CD14-positive monocyte (primary cell): ENCODE measurements around the gene IL4R. TPM values are rescaled to one million over a fixed set of nuclear protein-coding genes. Genes with fewer than 3 reads are reported as not detected.

ENCODE experiments used
- DNase-seq, 3 donors: peaks; one replicate each; pipeline ENCODE4 v3.0.0-alpha.2; 2011 to 2022
- H2AFZ ChIP-seq: 2 replicates; pipeline ENCODE4 v1.6.0; 2012; ENCODE audit warnings: mild to moderate bottlenecking, low read depth, low read length, inconsistent platforms; ENCODE audit not compliant: insufficient read depth, poor library complexity, severe bottlenecking
- H3K27ac ChIP-seq, 2 donors: 1 replicate in 1 of 2; 2 replicates in 1 of 2; pipeline ENCODE4 v1.5.1; 2012 to 2013; ENCODE audit warnings: low read length in 2 of 2, control low read depth in 1 of 2, inconsistent platforms in 1 of 2, low read depth in 1 of 2, mild to moderate bottlenecking in 1 of 2
- H3K27me3 ChIP-seq, 2 donors: one replicate each; pipeline versions ENCODE4 v1.6.0 to v1.6.1; 2011 to 2013; ENCODE audit warnings: low read length in 2 of 2; ENCODE audit not compliant: control insufficient read depth in 2 of 2, insufficient read depth in 2 of 2
- H3K36me3 ChIP-seq, 2 donors: replicated peaks in 1 of 2; 1 replicate in 1 of 2; 2 replicates in 1 of 2; pipeline versions ENCODE4 v1.5.1 to v1.6.1; 2012 to 2013; ENCODE audit warnings: low read length in 2 of 2, control low read depth in 1 of 2, inconsistent platforms in 1 of 2, mild to moderate bottlenecking in 1 of 2; ENCODE audit not compliant: insufficient read depth in 2 of 2, control insufficient read depth in 1 of 2
- H3K4me1 ChIP-seq, 2 donors: 1 replicate in 1 of 2; 2 replicates in 1 of 2; pipeline versions ENCODE4 v1.5.1 to v1.6.1; 2012 to 2013; ENCODE audit warnings: low read length in 2 of 2, control low read depth in 1 of 2, inconsistent platforms in 1 of 2, mild to moderate bottlenecking in 1 of 2, moderate library complexity in 1 of 2; ENCODE audit not compliant: insufficient read depth in 2 of 2, control insufficient read depth in 1 of 2
- H3K4me2 ChIP-seq: replicated peaks from 2 replicates; pipeline ENCODE3; 2012; ENCODE audit warnings: low read length, moderate library complexity, mild to moderate bottlenecking; ENCODE audit not compliant: poor library complexity, severe bottlenecking; ENCODE audit errors: extremely low read depth
- H3K4me3 ChIP-seq, 3 experiments: fragments of 200-600 bp in 1 of 3; sonication (generic) in 1 of 3; replicated peaks in 1 of 3; 1 replicate in 2 of 3; 2 replicates in 1 of 3; pipeline ENCODE4 v1.5.1; 2011 to 2013; ENCODE audit warnings: low read length in 3 of 3, mild to moderate bottlenecking in 3 of 3, control low read depth in 2 of 3, low read depth in 2 of 3, inconsistent platforms in 1 of 3, moderate library complexity in 1 of 3
- H3K79me2 ChIP-seq: 2 replicates; pipeline ENCODE4 v1.6.0; 2012; ENCODE audit warnings: mild to moderate bottlenecking, control low read depth, inconsistent platforms, low read length, moderate library complexity; ENCODE audit not compliant: insufficient read depth
- H3K9ac ChIP-seq: 2 replicates; pipeline ENCODE4 v1.6.0; 2017; ENCODE audit warnings: low read length, mild to moderate bottlenecking; ENCODE audit not compliant: insufficient read depth, poor library complexity, severe bottlenecking
- H3K9me3 ChIP-seq, 2 donors: replicated peaks in 1 of 2; 1 replicate in 1 of 2; 2 replicates in 1 of 2; pipeline versions ENCODE4 v1.5.1 to v1.6.1; 2012 to 2013; ENCODE audit warnings: low read length in 2 of 2, control low read depth in 1 of 2; ENCODE audit not compliant: control insufficient read depth in 1 of 2, insufficient read depth in 1 of 2
- H4K20me1 ChIP-seq: 2 replicates; pipeline ENCODE4 v1.6.0; 2012; ENCODE audit warnings: mild to moderate bottlenecking, low read length, control low read depth, moderate library complexity; ENCODE audit not compliant: insufficient read depth
- H3K27ac Mint-ChIP-seq, 7 donors: one replicate each; pipeline ENCODE4 v1.8.0; 2020; ENCODE audit warnings: mild to moderate bottlenecking in 7 of 7, mixed read lengths in 7 of 7, moderate library complexity in 6 of 7, inconsistent platforms in 2 of 7
- H3K27me3 Mint-ChIP-seq, 3 donors: one replicate each; pipeline ENCODE4 v1.8.0; 2021 to 2022; ENCODE audit warnings: low read depth in 3 of 3, mild to moderate bottlenecking in 3 of 3, mixed read lengths in 3 of 3, moderate library complexity in 3 of 3, inconsistent platforms in 1 of 3
- H3K36me3 Mint-ChIP-seq, 2 donors: one replicate each; pipeline ENCODE4 v1.8.0; 2020; ENCODE audit warnings: mixed read lengths in 2 of 2, inconsistent platforms in 1 of 2, mild to moderate bottlenecking in 1 of 2
- H3K4me1 Mint-ChIP-seq: one replicate; pipeline ENCODE4 v1.8.0; 2020; ENCODE audit warnings: mild to moderate bottlenecking, mixed read lengths
- H3K4me3 Mint-ChIP-seq, 2 donors: one replicate each; pipeline ENCODE4 v1.8.0; 2020; ENCODE audit warnings: mild to moderate bottlenecking in 2 of 2, mixed read lengths in 2 of 2, moderate library complexity in 1 of 2
- H3K9me3 Mint-ChIP-seq, 7 donors: one replicate each; pipeline ENCODE4 v1.8.0; 2020 to 2022; ENCODE audit warnings: mixed read lengths in 7 of 7, mild to moderate bottlenecking in 6 of 7, moderate library complexity in 6 of 7, inconsistent platforms in 2 of 7
- CTCF ChIP-seq: fragments of 200-600 bp; IDR thresholded peaks from one replicate; pipeline ENCODE4 v1.8.0; 2022; ENCODE audit warnings: antibody characterized with exemption, mild to moderate bottlenecking
- WGBS: methylation state at CpG from one replicate; pipeline ENCODE4 v1.1.5; 2013; ENCODE audit warnings: missing lambda C conversion rate; ENCODE audit not compliant: insufficient coverage; 5-methylcytosine and 5-hydroxymethylcytosine counted together
- intact Hi-C, 2 donors: fragments of 100-400 bp; cut with micrococcal nuclease; formaldehyde crosslinking; loops; one replicate each; pipeline versions ENCODE4 v1.15.0 to v1.15.1; 2023
- polyA plus RNA-seq, 3 donors: library from polyadenylated mRNA; depleted of rRNA in 1 of 3; unstranded in 2 of 3; stranded (reverse) in 1 of 3; fragments of 300-500 nt in 2 of 3; fragments of >200 nt in 1 of 3; fragmentation: Illumina TruSeq in 2 of 3; gene quantifications; 1 replicate in 2 of 3; 2 replicates in 1 of 3; pipeline ENCODE4 v1.2.3, GENCODE V29; 2012 to 2021

Gene IL4R
- polyA plus RNA-seq, 3 donors = 25.1 to 80.4 (median 35.6) TPM

DNA sequence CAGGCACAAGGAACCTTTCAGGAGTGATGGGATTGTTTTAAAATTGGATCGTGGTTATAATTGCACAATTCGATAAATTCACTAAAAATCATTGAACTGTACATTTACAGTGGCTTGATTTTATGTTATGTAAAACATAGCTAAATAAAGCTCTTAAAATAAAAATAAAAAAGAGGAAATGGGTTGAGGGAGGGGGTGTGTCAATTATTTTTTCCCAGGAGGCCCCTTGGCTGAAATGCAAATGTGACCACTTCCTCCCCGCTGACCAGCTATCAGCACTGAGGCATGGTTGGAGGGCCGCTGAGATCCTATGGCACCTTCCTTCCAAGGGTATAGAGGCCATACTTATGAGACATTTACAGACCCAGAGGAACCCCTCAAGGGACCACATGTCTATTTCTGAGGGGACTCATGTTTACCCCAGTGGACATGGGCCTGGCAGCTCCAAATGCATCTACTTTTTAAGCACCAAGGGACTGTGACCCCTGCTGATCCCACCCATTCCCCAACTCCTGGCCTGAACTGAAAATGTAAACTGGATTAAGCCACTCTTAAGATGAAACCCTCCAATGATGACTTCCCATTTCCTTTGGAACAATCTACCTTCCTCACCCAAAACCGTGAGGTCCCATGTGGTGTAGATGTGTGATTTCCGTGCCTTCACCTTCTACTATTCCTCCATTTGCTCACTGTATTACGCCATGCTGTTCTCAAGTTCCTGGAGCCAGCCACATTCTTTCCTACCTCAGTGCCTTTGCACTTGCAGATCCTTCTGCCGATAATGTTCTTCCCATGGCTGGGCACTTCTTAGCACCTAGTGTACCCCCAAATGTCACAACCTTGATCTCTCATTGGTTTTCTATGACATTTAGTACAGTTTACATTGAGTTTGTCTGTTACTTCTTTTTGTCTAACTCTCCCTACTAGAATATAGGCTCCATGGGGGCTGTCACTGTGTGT is 85.4 kb downstream of the IL4R start:
- H2AFZ ChIP-seq = no peak overlapping the region
- peak; percentile 58 to 67 (median 58) for DNase-seq
- H3K27ac ChIP-seq = peak overlapping the region; percentile 56 to 57
- H3K4me1 ChIP-seq = peaks cover 53 to 66% of the 10 kb centered on the region in 2 donors
- H3K36me3 Mint-ChIP-seq = peaks cover 0 to 9% of the 10 kb centered on the region in 2 donors
- peak overlapping the region in 1 of 2 donors; percentile 63 for H3K4me3 Mint-ChIP-seq
- no peak for TF ChIP-seq CTCF
- no peaks in the 10 kb centered on the region for H3K36me3 ChIP-seq
- intact Hi-C loops = no loop called here
- H4K20me1 ChIP-seq = no peaks in the 10 kb centered on the region
- H3K27ac Mint-ChIP-seq = peak overlapping the region; percentile 55 to 86 (median 66)
- no peaks in the 10 kb centered on the region for H3K27me3 ChIP-seq
- no peaks in the 10 kb centered on the region for H3K79me2 ChIP-seq
- WGBS = 100% methylated on average over 2 of the region's 8 CpGs
- peaks cover 6 to 14% (median 8%) of the 10 kb centered on the region in 3 donors for H3K27me3 Mint-ChIP-seq
- H3K9me3 Mint-ChIP-seq = peaks cover 4 to 11% (median 8%) of the 10 kb centered on the region in 7 donors
- H3K9me3 ChIP-seq = no peaks in the 10 kb centered on the region
- H3K4me1 Mint-ChIP-seq = peaks cover 63% of the 10 kb centered on the region
- peak overlapping the region in 1 of 3 experiments; percentile 35 for H3K4me3 ChIP-seq
- peak overlapping the region; percentile 57 for H3K4me2 ChIP-seq
- no peak overlapping the region for H3K9ac ChIP-seq

- H3K36me3 ChIP-seq = no peaks in the 10 kb centered on the region
- H3K9ac ChIP-seq = no peak overlapping the region
- H3K79me2 ChIP-seq = no peaks in the 10 kb centered on the region
- peak overlapping the region in 1 of 2 donors; percentile 58 for H3K27ac ChIP-seq
- H3K4me3 ChIP-seq = no peak overlapping the region
- WGBS = no CpG with 5 or more reads among the region's 2 CpGs
- no peaks in the 10 kb centered on the region for H3K9me3 ChIP-seq
- peaks cover 59 to 67% of the 10 kb centered on the region in 2 donors for H3K4me1 ChIP-seq
- Mint-ChIP-seq H3K4me1 (peaks cover 61% of the 10 kb centered on the region), H3K27ac (peak overlapping the region in 3 of 7 donors; percentile 41 to 86 (median 56)), H3K4me3 (no peak overlapping the region), H3K36me3 (peaks cover 0 to 11% of the 10 kb centered on the region in 2 donors), H3K27me3 (peaks cover 6 to 14% (median 9%) of the 10 kb centered on the region in 3 donors), H3K9me3 (peaks cover 2 to 6% (median 5%) of the 10 kb centered on the region in 7 donors)
- no peak for TF ChIP-seq CTCF
- no peaks in the 10 kb centered on the region for H4K20me1 ChIP-seq
- no peak overlapping the region for H3K4me2 ChIP-seq
- intact Hi-C loops = loop anchor here in 1 of 2 donors (2.0 to 10.0 kb wide), 2 partner anchors 15 to 75 kb away; no protein-coding TSS in a partner anchor
- no peak for DNase-seq
- no peak overlapping the region for H2AFZ ChIP-seq
- no peaks in the 10 kb centered on the region for H3K27me3 ChIP-seq
Measured at GRCh38 chr16:27399969-27400368, 86.2 kb downstream of the IL4R start.
